ENCODE results near the gene SPEF1. TPM values are rescaled to one million over a fixed set of nuclear protein-coding genes. Genes with fewer than 3 reads are reported as not detected.

SPEF1 gene
- total RNA-seq, 1 donor from 2014 or later: not detected

- no peak for DNase-seq (ENCODE audit: extremely low spot score, unreplicated experiment)
- Mint-ChIP-seq H3K4me3 (ENCODE audit: unreplicated experiment) (no peak overlapping the region), H3K4me1 (ENCODE audit: unreplicated experiment) (peaks cover 12% of the 10 kb centered on the region), H3K27ac (ENCODE audit: unreplicated experiment) (no peak overlapping the region), H3K36me3 (ENCODE audit: unreplicated experiment) (no peaks in the 10 kb centered on the region), H3K27me3 (ENCODE audit: unreplicated experiment) (peaks cover 15% of the 10 kb centered on the region), H3K9me3 (ENCODE audit: unreplicated experiment) (no peaks in the 10 kb centered on the region)
- TF ChIP-seq CTCF (IDR thresholded peaks at IDR 0.05): no peak
Measured at GRCh38 chr20:3747471-3747870, 33.8 kb downstream of the SPEF1 start.

GRCh38 chr20:3745686-3746173, 35.5 kb downstream of the SPEF1 start:
- Mint-ChIP-seq H3K27ac (ENCODE audit: unreplicated experiment) (no peak overlapping the region), H3K27me3 (ENCODE audit: unreplicated experiment) (peaks cover 15% of the 10 kb centered on the region), H3K4me1 (ENCODE audit: unreplicated experiment) (peaks cover 7% of the 10 kb centered on the region), H3K4me3 (ENCODE audit: unreplicated experiment) (no peak overlapping the region), H3K36me3 (ENCODE audit: unreplicated experiment) (no peaks in the 10 kb centered on the region), H3K9me3 (ENCODE audit: unreplicated experiment) (no peaks in the 10 kb centered on the region)
- no peak for DNase-seq (ENCODE audit: extremely low spot score, unreplicated experiment)
- no peak for TF ChIP-seq CTCF (IDR thresholded peaks at IDR 0.05)

GRCh38 chr20:3744806-3745685, 36.2 kb downstream of the SPEF1 start:
- peaks cover 4% of the 10 kb centered on the region for H3K4me1 Mint-ChIP-seq (ENCODE audit: unreplicated experiment)
- H3K4me3 Mint-ChIP-seq (ENCODE audit: unreplicated experiment): peak overlapping the region; percentile 46
- no peak for DNase-seq (ENCODE audit: extremely low spot score, unreplicated experiment)
- H3K9me3 Mint-ChIP-seq (ENCODE audit: unreplicated experiment): no peaks in the 10 kb centered on the region
- peaks cover 15% of the 10 kb centered on the region for H3K27me3 Mint-ChIP-seq (ENCODE audit: unreplicated experiment)
- H3K27ac Mint-ChIP-seq (ENCODE audit: unreplicated experiment): no peak overlapping the region
- no peaks in the 10 kb centered on the region for H3K36me3 Mint-ChIP-seq (ENCODE audit: unreplicated experiment)
- TF ChIP-seq CTCF (IDR thresholded peaks at IDR 0.05): no peak

GRCh38 chr20:3744037-3744436, 37.2 kb downstream of the SPEF1 start:
- TF ChIP-seq CTCF (IDR thresholded peaks at IDR 0.05): no peak
- Mint-ChIP-seq H3K36me3 (ENCODE audit: unreplicated experiment) (no peaks in the 10 kb centered on the region), H3K27me3 (ENCODE audit: unreplicated experiment) (peaks cover 15% of the 10 kb centered on the region), H3K4me3 (ENCODE audit: unreplicated experiment) (peak overlapping the region; percentile 15), H3K4me1 (ENCODE audit: unreplicated experiment) (peaks cover 3% of the 10 kb centered on the region), H3K27ac (ENCODE audit: unreplicated experiment) (no peak overlapping the region), H3K9me3 (ENCODE audit: unreplicated experiment) (no peaks in the 10 kb centered on the region)
- no peak for DNase-seq (ENCODE audit: extremely low spot score, unreplicated experiment)

- Mint-ChIP-seq H3K27me3 (ENCODE audit: unreplicated experiment) (peaks cover 15% of the 10 kb centered on the region), H3K27ac (ENCODE audit: unreplicated experiment) (no peak overlapping the region), H3K4me3 (ENCODE audit: unreplicated experiment) (no peak overlapping the region), H3K36me3 (ENCODE audit: unreplicated experiment) (no peaks in the 10 kb centered on the region), H3K4me1 (ENCODE audit: unreplicated experiment) (peaks cover 3% of the 10 kb centered on the region), H3K9me3 (ENCODE audit: unreplicated experiment) (no peaks in the 10 kb centered on the region)
- TF ChIP-seq CTCF (IDR thresholded peaks at IDR 0.05): no peak
- no peak for DNase-seq (ENCODE audit: extremely low spot score, unreplicated experiment)
Measured at GRCh38 chr20:3743251-3743650, 38.0 kb downstream of the SPEF1 start.

Data from osteocyte (in vitro differentiated cells).